K562 (cell line): ENCODE measurements around the gene ARHGAP24. TPM values are rescaled to one million over a fixed set of nuclear protein-coding genes. Genes with fewer than 3 reads are reported as not detected.

Source experiments
- ATAC-seq: fragments of 200-7000 bp; cut with Tn5 transposase; 3 replicates; pipeline ENCODE4 v1.9.1; 2020; ENCODE audit warnings: moderate library complexity
- BruUV-seq: library from RNA; stranded (reverse); fragments of 400-500 nt; replicated peaks from 2 replicates; lab custom pipeline; 2021; lab: Mats Ljungman, UMichigan
- CTCF ChIA-PET: fragments of 300-600 bp; formaldehyde crosslinking; extraction: SDS; loops from one replicate; lab custom pipeline; 2021; ENCODE audit warnings: low intra/inter-chr PET ratio; lab: Yijun Ruan, JAX
- POLR2A ChIA-PET: fragments of 300-600, 350-650 bp; sonication (Branson Sonifier 250); formaldehyde crosslinking; extraction: SDS; loops from one replicate; lab custom pipeline; 2021; ENCODE audit warnings: antibody characterized with exemption, inconsistent platforms; lab: Yijun Ruan, JAX
- DNase-seq, 4 experiments: peaks; one replicate each; pipeline versions ENCODE4 v3.0.0 to v3.0.0-alpha.2; 2011 to 2018; ENCODE audit warnings: low spot score in 3 of 4, mixed read lengths in 3 of 4; ENCODE audit errors: extremely low read depth in 1 of 4
- FAIRE-seq: peaks from 2 replicates; lab custom pipeline; 2011; peaks lifted over from hg19 to GRCh38; lab: Jason Lieb, UNC
- H2AFZ ChIP-seq: 2 replicates; pipeline ENCODE4 v1.6.0; 2011; ENCODE audit warnings: low read depth, low read length, control low read depth, inconsistent platforms
- H3K27ac ChIP-seq: fragments of 200-600 bp; 3 replicates; pipeline ENCODE4 v1.8.0; 2011; ENCODE audit warnings: low read depth, mild to moderate bottlenecking, control low read depth, inconsistent platforms, low read length, moderate library complexity, mixed read lengths; ENCODE audit errors: extremely low read depth
- H3K27me3 ChIP-seq, 2 experiments: fragments of 300-600 bp in 1 of 2; 2 replicates in 1 of 2; 3 replicates in 1 of 2; pipeline versions ENCODE4 v1.6.0 to v1.8.0; 2011; ENCODE audit warnings: inconsistent platforms in 2 of 2, low read length in 2 of 2, mild to moderate bottlenecking in 1 of 2, mixed read lengths in 1 of 2, moderate library complexity in 1 of 2; ENCODE audit not compliant: control insufficient read depth in 2 of 2, insufficient read depth in 2 of 2
- H3K36me3 ChIP-seq: fragments of 300-600 bp; 3 replicates; pipeline ENCODE4 v1.8.0; 2011; ENCODE audit warnings: mild to moderate bottlenecking, low read length, inconsistent platforms; ENCODE audit not compliant: control insufficient read depth, insufficient read depth
- H3K4me1 ChIP-seq, 2 experiments: fragments of 200-600 bp in 1 of 2; replicated peaks in 1 of 2; 2 replicates in 1 of 2; 3 replicates in 1 of 2; pipeline versions ENCODE4 v1.5.1 to v1.8.0; 2011; ENCODE audit warnings: inconsistent platforms in 2 of 2, low read length in 2 of 2, mild to moderate bottlenecking in 1 of 2, mixed read lengths in 1 of 2, moderate library complexity in 1 of 2; ENCODE audit not compliant: control insufficient read depth in 2 of 2, insufficient read depth in 2 of 2
- H3K4me2 ChIP-seq: 2 replicates; pipeline ENCODE4 v1.6.1; 2011; ENCODE audit warnings: low read length, control low read depth, inconsistent platforms, mixed read lengths; ENCODE audit not compliant: insufficient read depth
- H3K4me3 ChIP-seq: fragments of 200-600 bp; sonication (generic), shearing (Covaris generic); 2 replicates; pipeline ENCODE4 v1.5.1; 2016; ENCODE audit warnings: control low read depth, inconsistent platforms
- H3K79me2 ChIP-seq: fragments of 200-600 bp; 3 replicates; pipeline ENCODE4 v1.8.0; 2011; ENCODE audit warnings: low read length, inconsistent platforms; ENCODE audit not compliant: control insufficient read depth, insufficient read depth
- H3K9ac ChIP-seq, 2 experiments: 2 replicates each; pipeline versions ENCODE4 v1.6.0 to v1.6.1; 2011; ENCODE audit warnings: low read depth in 2 of 2, low read length in 2 of 2, control low read depth in 1 of 2, inconsistent platforms in 1 of 2, mild to moderate bottlenecking in 1 of 2, mixed read lengths in 1 of 2; ENCODE audit not compliant: insufficient read depth in 1 of 2
- H3K9me1 ChIP-seq: one replicate; pipeline ENCODE4 v1.6.0; 2011; ENCODE audit warnings: inconsistent platforms, mild to moderate bottlenecking, low read length, moderate library complexity; ENCODE audit not compliant: control insufficient read depth, insufficient read depth
- H3K9me3 ChIP-seq: replicated peaks from 2 replicates; pipeline ENCODE4 v1.5.1; 2011; ENCODE audit warnings: low read depth, low read length, inconsistent platforms; ENCODE audit not compliant: control insufficient read depth, insufficient read depth
- H4K20me1 ChIP-seq: replicated peaks from 2 replicates; pipeline ENCODE4 v1.6.1; 2011; ENCODE audit warnings: low read length, inconsistent platforms, mixed read lengths; ENCODE audit not compliant: control insufficient read depth, insufficient read depth
- KDM4B ChIP-seq, 2 experiments: fragments of 450-650 bp in 1 of 2; sonication (generic) in 1 of 2; IDR thresholded peaks; 2 replicates each; pipeline ENCODE4 v1.6.1; 2016 to 2017; ENCODE audit warnings: borderline replicate concordance in 2 of 2, antibody characterized with exemption in 1 of 2, low read depth in 1 of 2, mild to moderate bottlenecking in 1 of 2
- MEIS2 ChIP-seq: fragments of 450-650 bp; IDR thresholded peaks from 2 replicates; pipeline ENCODE4 v1.6.1; 2014; ENCODE audit warnings: mild to moderate bottlenecking; ENCODE audit not compliant: partially characterized antibody
- NUFIP1 ChIP-seq: fragments of 450-650 bp; IDR thresholded peaks from 2 replicates; pipeline ENCODE4 v1.6.1; 2018; ENCODE audit not compliant: partially characterized antibody
- RFX1 ChIP-seq: fragments of 450-650 bp; IDR thresholded peaks from 2 replicates; pipeline ENCODE4 v1.6.1; 2016; ENCODE audit warnings: mild to moderate bottlenecking, moderate library complexity
- SFPQ ChIP-seq: fragments of 200-400 bp; formaldehyde crosslinking; IDR thresholded peaks from 2 replicates; pipeline ENCODE4 v1.6.1; 2017; ENCODE audit warnings: mild to moderate bottlenecking, low read depth, low read length, moderate library complexity
- SMARCA4 ChIP-seq: fragments of 450-650 bp; IDR thresholded peaks from 2 replicates; pipeline ENCODE4 v1.6.1; 2016
- SRF ChIP-seq, 2 experiments: fragments of 250-450, 450-650 bp in 1 of 2; sonication (Bioruptor Pico) in 1 of 2; sonication (generic) in 1 of 2; formaldehyde crosslinking; IDR thresholded peaks; 2 replicates each; pipeline versions ENCODE4 v1.5.0 to v1.5.1; 2020 to 2022; ENCODE audit warnings: mild to moderate bottlenecking in 1 of 2, missing genetic modification reagents in 1 of 2
- SRSF1 ChIP-seq: fragments of 200-400 bp; formaldehyde crosslinking; IDR thresholded peaks from 2 replicates; pipeline ENCODE4 v1.6.1; 2017; ENCODE audit warnings: mild to moderate bottlenecking, low read depth, low read length, moderate library complexity
- TSC22D4 ChIP-seq: fragments of 450-650 bp; IDR thresholded peaks from 2 replicates; pipeline ENCODE4 v1.6.1; 2016; ENCODE audit warnings: missing genetic modification characterization, missing biosample characterization, control low read depth
- VEZF1 ChIP-seq: fragments of 200-800 bp; sonication (Bioruptor generic); IDR thresholded peaks from 2 replicates; pipeline ENCODE4 v1.6.1; 2017; ENCODE audit warnings: missing genetic modification characterization, missing compliant biosample characterization
- whole genome bisulfite sequencing: fragments of 100-300 bp; shearing (Covaris generic); methylation state at CpG from one replicate; pipeline ENCODE4 v1.1.6; 2016; ENCODE audit warnings: low coverage, mixed read lengths; ENCODE audit not compliant: insufficient coverage; ENCODE audit errors: missing lambda C conversion rate; 5-methylcytosine and 5-hydroxymethylcytosine counted together
- in situ Hi-C: fragments of 300-500 bp; cut with MboI; formaldehyde crosslinking; loops from 4 replicates; pipeline ENCODE4 v1.15.0; 2018; ENCODE audit warnings: inconsistent platforms, mixed read lengths
- intact Hi-C: fragments of 100-400 bp; cut with micrococcal nuclease; formaldehyde crosslinking; loops from 2 replicates; pipeline ENCODE4 v1.14.2; 2022
- polyA plus RNA-seq, 8 experiments: library from polyadenylated mRNA; depleted of rRNA in 4 of 8; stranded (reverse) in 5 of 8; unstranded in 3 of 8; fragments of >200 nt; fragmentation: Nextera tagmentation in 2 of 8; fragmentation: Illumina TruSeq in 1 of 8; extraction: Ambion mirVana in 2 of 8; extraction: Trizol in 1 of 8; gene quantifications; 2 replicates each; pipeline versions ENCODE4 v1.2.1 to v1.2.3, GENCODE V29; 2011 to 2014; ENCODE audit warnings: inconsistent platforms in 1 of 8, missing spikeins in 1 of 8
- total RNA-seq, 7 experiments: library from RNA; depleted of rRNA in 6 of 7; stranded (reverse); fragments of >200 nt in 6 of 7; fragmentation: Illumina TruSeq in 2 of 7; extraction: Trizol in 2 of 7; gene quantifications; 2 replicates each; pipeline versions ENCODE4 v1.2.1 to v1.2.3, GENCODE V29; 2011 to 2021; ENCODE audit warnings: low replicate concordance in 1 of 7

ARHGAP24 gene
- total and polyA plus RNA-seq, 9 of the 15 experiments (the other 6 are each of a cell fraction or from before 2014, with no cell fraction given): 8.0 to 22.6 (median 14.0) TPM

GRCh38 chr4:86048426-86048825 is 573.5 kb downstream of the ARHGAP24 start:
- H2AFZ ChIP-seq: no peak overlapping the region
- ATAC-seq (no peak), DNase-seq (no peak), FAIRE-seq (no peak)
- no peak overlapping the region for H3K4me3 ChIP-seq
- WGBS: 0% methylated on average over 1 of the region's 1 CpG
- no peaks in the 10 kb centered on the region for H3K27me3 ChIP-seq
- no peak for TF ChIP-seq SFPQ
- TF ChIP-seq RFX1: no peak
- no peak for TF ChIP-seq MEIS2
- no peak for TF ChIP-seq NUFIP1
- no peak for TF ChIP-seq VEZF1
- no peak for TF ChIP-seq SRSF1
- TF ChIP-seq SRF (CRISPR knock-in tag; IDR thresholded peaks at IDR 0.05): no peak
- TF ChIP-seq TSC22D4 (tag): no peak
- TF ChIP-seq KDM4B (IDR thresholded peaks at IDR 0.05; ENCODE audit: borderline replicate concordance in 2 of 2, low read depth in 1 of 2): no peak
- no peak for TF ChIP-seq SMARCA4
- BruUV-seq: no TSS peak
- H3K4me1 ChIP-seq: no peaks in the 10 kb centered on the region
- POLR2A ChIA-PET: interaction anchor here (0.8 to 1.0 kb wide), 2 partner anchors 12 kb away, joined by 3 read pairs; no protein-coding TSS in a partner anchor
- H3K9me1 ChIP-seq: no peaks in the 10 kb centered on the region
- CTCF ChIA-PET: no interaction called here
- in situ Hi-C loops: loop anchor here (25.0 kb wide), 1 partner anchor 911 kb away; no protein-coding TSS in a partner anchor
- H3K9me3 ChIP-seq: no peaks in the 10 kb centered on the region
- no peak overlapping the region for H3K4me2 ChIP-seq
- H3K27ac ChIP-seq: no peak overlapping the region
- no peak overlapping the region for H3K9ac ChIP-seq
- no peaks in the 10 kb centered on the region for H3K36me3 ChIP-seq
- intact Hi-C loops: loop anchor here (10.0 kb wide), 2 partner anchors 176 to 294 kb away; no protein-coding TSS in a partner anchor
- H3K79me2 ChIP-seq: no peaks in the 10 kb centered on the region
- no peaks in the 10 kb centered on the region for H4K20me1 ChIP-seq
